IMR-90 (cell line): ENCODE results near the gene ARHGAP10. TPM values are rescaled to one million over a fixed set of nuclear protein-coding genes. Genes with fewer than 3 reads are reported as not detected.

Experiments
- ATAC-seq: fragments of 200-7000 bp; cut with Tn5 transposase; 2 replicates; pipeline ENCODE4 v1.9.1; 2020; ENCODE audit warnings: low read depth, mild to moderate bottlenecking, moderate library complexity
- BruUV-seq: library from RNA; stranded (reverse); fragments of 400-500 nt; replicated peaks from 2 replicates; lab custom pipeline; 2021; lab: Mats Ljungman, UMichigan
- CTCF ChIA-PET: fragments of 300-600 bp; formaldehyde crosslinking; extraction: SDS; loops from one replicate; lab custom pipeline; 2021; ENCODE audit warnings: antibody characterized with exemption; lab: Yijun Ruan, JAX
- POLR2A ChIA-PET: fragments of 300-600 bp; sonication (Branson Sonifier 250); formaldehyde crosslinking; loops from one replicate; lab custom pipeline; 2022; ENCODE audit warnings: antibody characterized with exemption; ENCODE audit not compliant: unreplicated experiment; lab: Charles Lee
- DNase-seq: peaks from one replicate; pipeline ENCODE4 v3.0.0; 2013
- H2AFZ ChIP-seq: replicated peaks from 2 replicates; pipeline ENCODE3; 2013; ENCODE audit warnings: low read length, mild to moderate bottlenecking; ENCODE audit not compliant: poor library complexity
- H2AK5ac ChIP-seq: 2 replicates; pipeline ENCODE4 v1.6.1; 2013; ENCODE audit warnings: low read depth, low read length, inconsistent platforms
- H2AK9ac ChIP-seq: replicated peaks from 2 replicates; pipeline ENCODE3; 2013; ENCODE audit warnings: mild to moderate bottlenecking, low read depth, low read length, moderate library complexity; ENCODE audit not compliant: poor library complexity
- H2BK120ac ChIP-seq: 2 replicates; pipeline ENCODE4 v1.6.1; 2013; ENCODE audit warnings: low read depth, low read length, inconsistent platforms
- H2BK15ac ChIP-seq: 3 replicates; pipeline ENCODE4 v1.6.1; 2013; ENCODE audit warnings: low read depth, low read length, inconsistent platforms
- H2BK20ac ChIP-seq: 2 replicates; pipeline ENCODE4 v1.6.1; 2013; ENCODE audit warnings: low read depth, mild to moderate bottlenecking, inconsistent platforms, low read length, moderate library complexity
- H2BK5ac ChIP-seq: 2 replicates; pipeline ENCODE4 v1.6.1; 2013; ENCODE audit warnings: mild to moderate bottlenecking, low read depth, low read length, inconsistent platforms; ENCODE audit not compliant: poor library complexity, severe bottlenecking
- H3K14ac ChIP-seq: replicated peaks from 2 replicates; pipeline ENCODE4 v1.6.1; 2013; ENCODE audit warnings: low read depth, low read length, inconsistent platforms
- H3K18ac ChIP-seq: 2 replicates; pipeline ENCODE4 v1.6.1; 2013; ENCODE audit warnings: low read depth, low read length, control low read depth
- H3K23ac ChIP-seq: 2 replicates; pipeline ENCODE4 v1.6.1; 2013; ENCODE audit warnings: low read depth, low read length, inconsistent platforms
- H3K27ac ChIP-seq: 2 replicates; pipeline ENCODE4 v1.5.1; 2013; ENCODE audit warnings: mild to moderate bottlenecking, control low read depth, low read length; ENCODE audit not compliant: insufficient read depth
- H3K27me3 ChIP-seq: 2 replicates; pipeline ENCODE4 v1.6.1; 2013; ENCODE audit warnings: low read length; ENCODE audit not compliant: control insufficient read depth, insufficient read depth
- H3K36me3 ChIP-seq: 2 replicates; pipeline ENCODE4 v1.6.1; 2013; ENCODE audit warnings: low read length, mixed read lengths; ENCODE audit not compliant: control insufficient read depth, insufficient read depth
- H3K4ac ChIP-seq: 2 replicates; pipeline ENCODE4 v1.6.1; 2013; ENCODE audit warnings: low read depth, low read length, inconsistent platforms
- H3K4me1 ChIP-seq: 2 replicates; pipeline ENCODE4 v1.6.1; 2013; ENCODE audit warnings: low read length, mixed read lengths; ENCODE audit not compliant: control insufficient read depth, insufficient read depth
- H3K4me2 ChIP-seq: 2 replicates; pipeline ENCODE4 v1.6.1; 2013; ENCODE audit warnings: low read depth, mild to moderate bottlenecking, control low read depth, low read length, moderate library complexity
- H3K4me3 ChIP-seq: 2 replicates; pipeline ENCODE4 v1.5.1; 2013; ENCODE audit warnings: low read depth, mild to moderate bottlenecking, control low read depth, low read length, moderate library complexity; ENCODE audit not compliant: insufficient read depth
- H3K56ac ChIP-seq: 2 replicates; pipeline ENCODE4 v1.6.1; 2013; ENCODE audit warnings: low read length, inconsistent platforms; ENCODE audit not compliant: insufficient read depth; ENCODE audit errors: extremely low read depth
- H3K79me1 ChIP-seq, 2 experiments: 2 replicates each; pipeline ENCODE4 v1.6.1; 2013; ENCODE audit warnings: low read length in 2 of 2, inconsistent platforms in 1 of 2, low read depth in 1 of 2
- H3K9ac ChIP-seq: 2 replicates; pipeline ENCODE4 v1.6.1; 2013; ENCODE audit warnings: low read depth, low read length, control low read depth
- H3K9me1 ChIP-seq: 2 replicates; pipeline ENCODE4 v1.6.1; 2013; ENCODE audit warnings: low read length, inconsistent platforms; ENCODE audit not compliant: insufficient read depth
- H3K9me3 ChIP-seq: 2 replicates; pipeline ENCODE4 v1.6.1; 2013; ENCODE audit warnings: low read length; ENCODE audit not compliant: control insufficient read depth, insufficient read depth
- H4K20me1 ChIP-seq: 2 replicates; pipeline ENCODE4 v1.6.1; 2013; ENCODE audit warnings: low read length, inconsistent platforms; ENCODE audit not compliant: insufficient read depth
- H4K5ac ChIP-seq: 2 replicates; pipeline ENCODE4 v1.6.1; 2013; ENCODE audit warnings: mild to moderate bottlenecking, low read depth, low read length, control low read depth
- H4K8ac ChIP-seq, 2 experiments: 2 replicates each; pipeline ENCODE4 v1.6.1; 2013; ENCODE audit warnings: low read depth in 2 of 2, low read length in 2 of 2, control low read depth in 1 of 2, inconsistent platforms in 1 of 2
- H4K91ac ChIP-seq: 2 replicates; pipeline ENCODE4 v1.6.1; 2013; ENCODE audit warnings: low read depth, low read length, inconsistent platforms; ENCODE audit not compliant: insufficient read depth
- MAFK ChIP-seq: IDR thresholded peaks from 2 replicates; pipeline ENCODE4 v1.6.1; 2012; ENCODE audit warnings: low read depth, low read length, improper control_type of control experiment
- MAZ ChIP-seq: IDR thresholded peaks from 2 replicates; pipeline ENCODE4 v1.6.1; 2012; ENCODE audit warnings: low read depth, mild to moderate bottlenecking, low read length, improper control_type of control experiment, moderate library complexity, borderline replicate concordance
- MXI1 ChIP-seq: IDR thresholded peaks from 2 replicates; pipeline ENCODE4 v1.6.1; 2012; ENCODE audit warnings: low read depth, mild to moderate bottlenecking, low read length, moderate library complexity, borderline replicate concordance
- POLR2A ChIP-seq: IDR thresholded peaks from 2 replicates; pipeline ENCODE4 v1.6.1; 2012; ENCODE audit warnings: mild to moderate bottlenecking, low read depth, low read length
- RFX5 ChIP-seq: IDR thresholded peaks from 2 replicates; pipeline ENCODE4 v1.8.0; 2012; ENCODE audit warnings: low read depth, mild to moderate bottlenecking, low read length, moderate library complexity
- WGBS, 2 experiments: methylation state at CpG; one replicate each; pipeline versions ENCODE4 v1.1.5 to v1.1.7; 2013; ENCODE audit warnings: missing lambda C conversion rate in 2 of 2; ENCODE audit not compliant: insufficient read length in 1 of 2; ENCODE audit errors: extremely low coverage in 2 of 2; 5-methylcytosine and 5-hydroxymethylcytosine counted together
- dilution Hi-C: fragments of 300-500 bp; cut with HindIII; formaldehyde crosslinking; loops from one replicate; pipeline ENCODE4 v1.14.3; 2018; ENCODE audit warnings: low sequenced_read_pairs; ENCODE audit not compliant: unreplicated experiment
- in situ Hi-C: fragments of 300-500 bp; cut with MboI; formaldehyde crosslinking; loops from 3 replicates; pipeline ENCODE4 v1.14.3; 2019; ENCODE audit warnings: low sequenced_read_pairs, inconsistent platforms, mixed read lengths
- intact Hi-C: fragments of 100-400 bp; cut with micrococcal nuclease; formaldehyde crosslinking; loops from 2 replicates; pipeline ENCODE4 v1.10.0; 2022
- polyA plus RNA-seq, 3 experiments: library from polyadenylated mRNA; depleted of rRNA; stranded (reverse); fragments of >200 nt; gene quantifications; 2 replicates each; pipeline ENCODE4 v1.2.3, GENCODE V29; 2012; ENCODE audit warnings: low replicate concordance in 1 of 3
- total RNA-seq: library from RNA; depleted of rRNA; stranded (reverse); fragments of >200 nt; gene quantifications from 2 replicates; pipeline ENCODE4 v1.2.3, GENCODE V29; 2012

Gene ARHGAP10
- total and polyA plus RNA-seq, 2 of the 4 experiments (the other 2 are of a cell fraction) = 27.1 to 29.4 TPM

GRCh38 chr4:147837854-147838253 is 106.0 kb downstream of the ARHGAP10 start:
- no TSS peak for BruUV-seq
- Histone ChIP-seq H3K4me3 (no peak overlapping the region), H3K36me3 (no peaks in the 10 kb centered on the region), H4K5ac (no peak overlapping the region), H3K79me1 (peaks cover 31 to 70% of the 10 kb centered on the region in 2 experiments), H3K27ac (no peak overlapping the region), H2BK120ac (no peak overlapping the region), H2AK9ac (no peak overlapping the region), H3K4ac (no peak overlapping the region), H3K18ac (no peak overlapping the region), H3K4me1 (peaks cover 20% of the 10 kb centered on the region), H3K4me2 (no peak overlapping the region), H2AK5ac (peak overlapping the region; percentile 92; the same call in 1 of the 2 replicates), H2BK15ac (peak overlapping the region; percentile 30; the same call in 1 of the 3 replicates), H3K9ac (no peak overlapping the region), H3K9me3 (peaks cover 3% of the 10 kb centered on the region; the same call in 1 of the 2 replicates), H2BK5ac (no peak overlapping the region), H3K23ac (no peak overlapping the region), H3K27me3 (no peaks in the 10 kb centered on the region), H3K9me1 (peaks cover 17% of the 10 kb centered on the region), H4K8ac (no peak overlapping the region), H3K14ac (no peak overlapping the region), H2BK20ac (no peak overlapping the region), H4K20me1 (peaks cover 8% of the 10 kb centered on the region; the same call in 1 of the 2 replicates), H3K56ac (no peak overlapping the region), H2AFZ (no peak overlapping the region), H4K91ac (no peak overlapping the region)
- dilution Hi-C loops (no loop called here), intact Hi-C loops (no loop called here), in situ Hi-C loops (no loop called here)
- DNase-seq (no peak), ATAC-seq (no peak)
- CTCF ChIA-PET = interaction anchor here (0.6 to 1.4 kb wide), 3 partner anchors 10 to 332 kb away, joined by 3 to 4 read pairs (median 3); no protein-coding TSS in a partner anchor
- POLR2A ChIA-PET = no interaction called here
- TF ChIP-seq MAZ (no peak), POLR2A (no peak), MXI1 (no peak), MAFK (peak; percentile 63; the same call in 1 of the 2 replicates), RFX5 (no peak)
- no CpG with 5 or more reads among the region's 1 CpG for WGBS, 2 experiments
